Panc1 (cell line): ENCODE measurements around the gene BTG1. TPM values are rescaled to one million over a fixed set of nuclear protein-coding genes. Genes with fewer than 3 reads are reported as not detected.

Experiments used
- ATAC-seq: fragments of 200-7000 bp; cut with Tn5 transposase; 2 replicates; pipeline ENCODE4 v1.9.1; 2020; ENCODE audit warnings: mild to moderate bottlenecking, moderate library complexity
- BruUV-seq: library from RNA; stranded (reverse); fragments of 400-500 nt; replicated peaks from 2 replicates; lab custom pipeline; 2021; lab: Mats Ljungman, UMichigan
- CTCF ChIA-PET: fragments of 300-600 bp; sonication (Branson Sonifier 250); formaldehyde crosslinking; loops from one replicate; lab custom pipeline; 2022; ENCODE audit warnings: antibody characterized with exemption; lab: Charles Lee
- POLR2A ChIA-PET: fragments of 300-600 bp; sonication (Branson Sonifier 250); formaldehyde crosslinking; loops from one replicate; lab custom pipeline; 2022; ENCODE audit warnings: antibody characterized with exemption; lab: Charles Lee
- DNase-seq: peaks from one replicate; pipeline ENCODE4 v3.0.0-alpha.2; 2010; ENCODE audit warnings: low read depth, low spot score
- H3K27ac ChIP-seq: 2 replicates; pipeline ENCODE4 v1.5.1; 2011; ENCODE audit warnings: mild to moderate bottlenecking, low read length, inconsistent platforms
- H3K27me3 ChIP-seq: fragments of 200-500 bp; sonication (Bioruptor generic); 2 replicates; pipeline ENCODE4 v1.6.0; 2014; ENCODE audit warnings: low read length, inconsistent platforms; ENCODE audit not compliant: control insufficient read depth, insufficient read depth
- H3K36me3 ChIP-seq: fragments of 200-500 bp; sonication (Bioruptor generic); 2 replicates; pipeline ENCODE4 v1.5.1; 2014; ENCODE audit warnings: inconsistent platforms, mild to moderate bottlenecking, low read length, moderate library complexity; ENCODE audit not compliant: control insufficient read depth, insufficient read depth
- H3K4me1 ChIP-seq: 2 replicates; pipeline ENCODE4 v1.5.1; 2011; ENCODE audit warnings: inconsistent platforms, mild to moderate bottlenecking, low read length, moderate library complexity; ENCODE audit not compliant: control insufficient read depth, insufficient read depth
- H3K4me3 ChIP-seq, 2 experiments: 2 replicates each; pipeline ENCODE4 v1.5.1; 2011 to 2012; ENCODE audit warnings: low read depth in 2 of 2, low read length in 2 of 2, mild to moderate bottlenecking in 2 of 2, inconsistent platforms in 1 of 2, moderate library complexity in 1 of 2
- H3K9me3 ChIP-seq: fragments of 200-500 bp; sonication (Bioruptor generic); 2 replicates; pipeline ENCODE4 v1.5.1; 2014; ENCODE audit warnings: low read depth, mild to moderate bottlenecking, inconsistent platforms, low read length, moderate library complexity; ENCODE audit not compliant: control insufficient read depth, insufficient read depth
- POLR2AphosphoS5 ChIP-seq: IDR thresholded peaks from 2 replicates; pipeline ENCODE4 v1.6.1; 2012; ENCODE audit warnings: mild to moderate bottlenecking, low read depth, low read length, moderate library complexity
- SIN3A ChIP-seq: IDR thresholded peaks from 2 replicates; pipeline ENCODE4 v1.6.1; 2012; ENCODE audit warnings: low read depth, mild to moderate bottlenecking, low read length, moderate library complexity, borderline replicate concordance; ENCODE audit not compliant: insufficient read depth
- TCF7L2 ChIP-seq: IDR thresholded peaks from 2 replicates; pipeline ENCODE4 v1.6.1; 2011; ENCODE audit warnings: mild to moderate bottlenecking, low read depth, low read length, inconsistent platforms
- in situ Hi-C: cut with HindIII; loops from 2 replicates; pipeline ENCODE4 v1.10.0; 2016; ENCODE audit warnings: low sequenced_read_pairs, low pct_unique_long_range_greater_than_20kb
- intact Hi-C: fragments of 100-400 bp; cut with micrococcal nuclease; formaldehyde crosslinking; loops from one replicate; pipeline ENCODE4 v1.10.0; 2022; ENCODE audit not compliant: unreplicated experiment
- total RNA-seq: library from RNA; stranded (reverse); gene quantifications from one replicate; pipeline ENCODE4 v1.2.1, GENCODE V29; 2021; ENCODE audit not compliant: unreplicated experiment
- TF ChIP-seq, protein P1 (sequence below): fragments of 450-650 bp; IDR thresholded peaks from 2 replicates; pipeline ENCODE4 v1.5.1; 2017; ENCODE audit warnings: mild to moderate bottlenecking
- TF ChIP-seq, protein P2 (sequence below), 2 experiments: IDR thresholded peaks; 2 replicates each; pipeline ENCODE4 v1.6.1; 2011 to 2012; ENCODE audit warnings: low read depth in 2 of 2, control low read depth in 1 of 2, low read length in 1 of 2, mild to moderate bottlenecking in 1 of 2, moderate library complexity in 1 of 2; ENCODE audit not compliant: insufficient read depth in 1 of 2

BTG1 gene
- total RNA-seq, 1 experiment from 2014 or later: 50.0 TPM

GRCh38 chr12:92138626-92139025 lies 7.0 kb downstream of the BTG1 start:
- H3K36me3 ChIP-seq: peaks cover 18% of the 10 kb centered on the region
- in situ Hi-C loops: no loop called here
- no peak for DNase-seq
- H3K27ac ChIP-seq: peak overlapping the region; percentile 97
- peak overlapping the region; percentile 25 to 78; a peak in 3 of 4 replicates for H3K4me3 ChIP-seq
- ATAC-seq: no peak
- H3K4me1 ChIP-seq: peaks cover 91% of the 10 kb centered on the region
- intact Hi-C loops: loop anchor here (2.0 to 10.0 kb wide), 2 partner anchors 328 to 564 kb away; no protein-coding TSS in a partner anchor
- ChIA-PET CTCF (no interaction called here), POLR2A (no interaction called here)
- no peak for TF ChIP-seq POLR2AphosphoS5
- TF ChIP-seq, protein P1, sequence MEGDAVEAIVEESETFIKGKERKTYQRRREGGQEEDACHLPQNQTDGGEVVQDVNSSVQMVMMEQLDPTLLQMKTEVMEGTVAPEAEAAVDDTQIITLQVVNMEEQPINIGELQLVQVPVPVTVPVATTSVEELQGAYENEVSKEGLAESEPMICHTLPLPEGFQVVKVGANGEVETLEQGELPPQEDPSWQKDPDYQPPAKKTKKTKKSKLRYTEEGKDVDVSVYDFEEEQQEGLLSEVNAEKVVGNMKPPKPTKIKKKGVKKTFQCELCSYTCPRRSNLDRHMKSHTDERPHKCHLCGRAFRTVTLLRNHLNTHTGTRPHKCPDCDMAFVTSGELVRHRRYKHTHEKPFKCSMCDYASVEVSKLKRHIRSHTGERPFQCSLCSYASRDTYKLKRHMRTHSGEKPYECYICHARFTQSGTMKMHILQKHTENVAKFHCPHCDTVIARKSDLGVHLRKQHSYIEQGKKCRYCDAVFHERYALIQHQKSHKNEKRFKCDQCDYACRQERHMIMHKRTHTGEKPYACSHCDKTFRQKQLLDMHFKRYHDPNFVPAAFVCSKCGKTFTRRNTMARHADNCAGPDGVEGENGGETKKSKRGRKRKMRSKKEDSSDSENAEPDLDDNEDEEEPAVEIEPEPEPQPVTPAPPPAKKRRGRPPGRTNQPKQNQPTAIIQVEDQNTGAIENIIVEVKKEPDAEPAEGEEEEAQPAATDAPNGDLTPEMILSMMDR: no peak
- TF ChIP-seq, protein P2, sequence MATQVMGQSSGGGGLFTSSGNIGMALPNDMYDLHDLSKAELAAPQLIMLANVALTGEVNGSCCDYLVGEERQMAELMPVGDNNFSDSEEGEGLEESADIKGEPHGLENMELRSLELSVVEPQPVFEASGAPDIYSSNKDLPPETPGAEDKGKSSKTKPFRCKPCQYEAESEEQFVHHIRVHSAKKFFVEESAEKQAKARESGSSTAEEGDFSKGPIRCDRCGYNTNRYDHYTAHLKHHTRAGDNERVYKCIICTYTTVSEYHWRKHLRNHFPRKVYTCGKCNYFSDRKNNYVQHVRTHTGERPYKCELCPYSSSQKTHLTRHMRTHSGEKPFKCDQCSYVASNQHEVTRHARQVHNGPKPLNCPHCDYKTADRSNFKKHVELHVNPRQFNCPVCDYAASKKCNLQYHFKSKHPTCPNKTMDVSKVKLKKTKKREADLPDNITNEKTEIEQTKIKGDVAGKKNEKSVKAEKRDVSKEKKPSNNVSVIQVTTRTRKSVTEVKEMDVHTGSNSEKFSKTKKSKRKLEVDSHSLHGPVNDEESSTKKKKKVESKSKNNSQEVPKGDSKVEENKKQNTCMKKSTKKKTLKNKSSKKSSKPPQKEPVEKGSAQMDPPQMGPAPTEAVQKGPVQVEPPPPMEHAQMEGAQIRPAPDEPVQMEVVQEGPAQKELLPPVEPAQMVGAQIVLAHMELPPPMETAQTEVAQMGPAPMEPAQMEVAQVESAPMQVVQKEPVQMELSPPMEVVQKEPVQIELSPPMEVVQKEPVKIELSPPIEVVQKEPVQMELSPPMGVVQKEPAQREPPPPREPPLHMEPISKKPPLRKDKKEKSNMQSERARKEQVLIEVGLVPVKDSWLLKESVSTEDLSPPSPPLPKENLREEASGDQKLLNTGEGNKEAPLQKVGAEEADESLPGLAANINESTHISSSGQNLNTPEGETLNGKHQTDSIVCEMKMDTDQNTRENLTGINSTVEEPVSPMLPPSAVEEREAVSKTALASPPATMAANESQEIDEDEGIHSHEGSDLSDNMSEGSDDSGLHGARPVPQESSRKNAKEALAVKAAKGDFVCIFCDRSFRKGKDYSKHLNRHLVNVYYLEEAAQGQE (IDR thresholded peaks at IDR 0.05; ENCODE audit: insufficient read depth in 1 of 2, low read depth in 2 of 2, low read length in 1 of 2): no peak
- TF ChIP-seq TCF7L2: no peak
- no peak for TF ChIP-seq SIN3A
- no peaks in the 10 kb centered on the region for H3K27me3 ChIP-seq
- no TSS peak for BruUV-seq
- H3K9me3 ChIP-seq: no peaks in the 10 kb centered on the region

DNA sequence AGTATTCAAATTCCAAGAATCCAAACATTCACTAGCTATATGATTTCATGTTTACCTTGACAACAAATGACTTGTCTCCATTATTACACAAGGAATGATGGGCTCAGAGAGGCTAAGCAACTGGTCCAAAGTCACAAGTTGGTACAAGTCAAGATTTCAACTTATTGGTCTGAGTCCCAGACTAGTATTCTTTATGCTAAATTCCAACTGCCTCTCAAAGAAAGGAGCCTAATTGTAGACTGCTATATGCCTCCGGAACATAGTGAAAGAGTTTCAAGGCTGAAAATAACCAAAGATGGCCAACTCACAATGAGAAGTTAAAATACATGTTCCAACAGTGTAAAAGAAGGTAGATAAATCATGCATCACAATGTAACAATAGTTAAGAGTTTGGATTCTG lies 7.5 kb downstream of the BTG1 start:
- ATAC-seq: no peak

More for the DNA sequence above, 7.5 kb downstream of the BTG1 start:
- intact Hi-C loops (loop anchor here (2.0 to 10.0 kb wide), 2 partner anchors 327 to 563 kb away; no protein-coding TSS in a partner anchor), in situ Hi-C loops (no loop called here)
- ChIA-PET CTCF (no interaction called here), POLR2A (interaction anchor here (2.3 kb wide), 1 partner anchor 7 kb away, joined by 20 read pairs; the partner anchor contains the start of gene BTG1)
- Histone ChIP-seq H3K27ac (peak overlapping the region; percentile 97), H3K4me1 (peaks cover 91% of the 10 kb centered on the region), H3K27me3 (no peaks in the 10 kb centered on the region), H3K9me3 (no peaks in the 10 kb centered on the region), H3K36me3 (peaks cover 13% of the 10 kb centered on the region), H3K4me3 (peak overlapping the region; percentile 25 to 78; a peak in 2 of 4 replicates)
- TF ChIP-seq SIN3A: no peak
- no peak for DNase-seq
- BruUV-seq: no TSS peak
